Thyroid gland (tissue), 4 donors: ENCODE results near the gene PCGF1.

Experiments
- CTCF ChIP-seq, 6 experiments: fragments of 200-600 bp in 3 of 6; fragments of 450-650 bp in 3 of 6; sonication (generic) in 3 of 6; IDR thresholded peaks; one replicate each; pipeline ENCODE4 v1.5.1; 2016 to 2019; ENCODE audit warnings: antibody characterized with exemption in 6 of 6, mild to moderate bottlenecking in 2 of 6, inconsistent platforms in 1 of 6, moderate library complexity in 1 of 6
- POLR2A ChIP-seq, 2 donors: fragments of 450-650 bp; IDR thresholded peaks; one replicate each; pipeline ENCODE4 v1.6.1; 2017; ENCODE audit warnings: antibody characterized with exemption in 2 of 2, mild to moderate bottlenecking in 2 of 2, moderate library complexity in 1 of 2

GRCh38 chr2:74555610-74556103 lies 48.2 kb upstream of the PCGF1 start:
- no peak for TF ChIP-seq POLR2A (IDR thresholded peaks at IDR 0.05)
- TF ChIP-seq CTCF (IDR thresholded peaks at IDR 0.05) = no peak
